ENCODE results near the gene UVRAG. TPM values are rescaled to one million over a fixed set of nuclear protein-coding genes. Genes with fewer than 3 reads are reported as not detected.
A peak's percentile ranks its signal among the peaks of the same experiment; 100 is the strongest.

UVRAG gene
- total RNA-seq, 1 donor from 2014 or later: 80.4 TPM

DNA sequence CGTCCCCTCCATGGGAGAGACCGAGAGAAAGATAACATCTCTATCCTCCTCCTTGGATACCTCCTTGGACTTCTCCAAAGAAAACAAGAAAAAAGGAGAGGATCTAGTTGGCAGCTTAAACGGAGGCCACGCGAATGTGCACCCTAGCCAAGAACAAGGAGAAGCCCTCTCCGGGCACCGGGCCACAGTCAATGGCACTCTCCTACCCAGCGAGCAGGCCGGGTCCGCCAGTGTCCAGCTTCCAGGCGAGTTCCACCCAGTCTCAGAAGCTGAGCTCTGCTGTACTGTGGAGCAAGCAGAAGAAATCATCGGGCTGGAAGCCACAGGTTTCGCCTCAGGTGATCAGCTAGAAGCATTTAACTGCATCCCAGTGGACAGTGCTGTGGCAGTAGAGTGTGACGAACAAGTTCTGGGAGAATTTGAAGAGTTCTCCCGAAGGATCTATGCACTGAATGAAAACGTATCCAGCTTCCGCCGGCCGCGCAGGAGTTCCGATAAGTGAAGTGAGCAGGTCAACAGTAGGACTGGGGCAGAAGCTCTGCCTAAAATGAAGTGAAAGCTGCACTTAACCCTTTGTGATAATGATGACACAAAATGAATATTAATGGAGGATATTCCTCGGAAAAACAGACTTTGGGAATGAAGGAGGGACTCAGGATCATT lies 326.0 kb downstream of the UVRAG start:
- no peak for DNase-seq (ENCODE audit: low spot score)

GRCh38 chr11:76141901-76142588 lies 327.0 kb downstream of the UVRAG start:
- DNase-seq (ENCODE audit: low spot score): peak; percentile 30

GRCh38 chr11:76143274-76143673 lies 328.3 kb downstream of the UVRAG start:
- DNase-seq (ENCODE audit: low spot score): peak; percentile 55

DNA sequence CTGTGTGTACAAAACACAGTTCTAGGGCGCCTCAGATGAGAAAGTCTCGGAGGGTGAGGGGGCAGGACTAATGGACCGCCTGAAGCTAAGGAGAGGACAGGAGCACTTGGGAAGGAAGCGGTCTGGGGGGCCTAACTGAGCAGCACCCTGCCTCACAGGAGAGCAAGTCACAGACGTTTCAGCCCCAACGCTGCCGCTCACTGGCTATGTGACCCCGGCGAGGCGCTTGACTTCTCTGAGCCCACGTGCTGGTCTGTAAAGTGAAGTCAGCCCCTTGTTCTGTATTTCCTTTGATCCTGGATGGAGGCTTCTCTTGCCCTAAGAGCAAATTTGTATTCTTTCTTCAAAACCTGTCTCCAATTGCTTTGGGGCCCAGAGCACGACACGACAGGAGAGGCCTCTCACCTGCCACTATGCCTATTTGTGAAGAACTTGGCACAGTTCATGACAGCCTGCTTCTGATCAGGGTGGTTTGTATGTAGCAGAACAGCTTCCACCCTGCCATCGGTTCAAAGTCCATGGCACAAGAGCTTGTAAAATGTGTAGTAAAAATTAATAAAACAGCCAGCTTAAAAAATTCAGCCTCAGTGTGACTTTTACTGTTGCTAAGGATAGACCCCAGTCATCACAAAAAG lies 332.2 kb downstream of the UVRAG start:
- peak; percentile 49 for DNase-seq (ENCODE audit: low spot score)

DNA sequence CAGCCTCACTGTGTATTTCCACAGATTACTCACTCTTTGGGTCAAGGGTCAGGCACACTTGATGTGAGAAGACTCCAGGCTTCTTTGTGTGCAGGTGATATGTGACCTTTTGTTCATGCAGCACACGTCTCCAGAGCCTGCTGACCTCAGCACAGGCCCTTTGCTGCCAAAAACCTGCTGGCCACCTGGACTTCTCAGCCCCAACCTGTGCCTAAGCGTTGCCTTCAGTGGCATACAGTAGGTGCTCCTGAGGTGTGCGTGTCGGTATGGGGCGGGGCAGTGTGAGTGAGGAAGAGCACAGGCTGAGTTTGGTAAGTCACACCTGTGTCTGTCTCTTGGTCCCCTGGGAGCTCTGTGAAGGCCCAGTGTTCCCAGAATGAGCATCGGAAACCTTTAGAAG lies 333.2 kb downstream of the UVRAG start:
- peak; percentile 60 for DNase-seq (ENCODE audit: low spot score)

- peak; percentile 77 for DNase-seq (ENCODE audit: low spot score)
These were observed 334.1 kb downstream of the UVRAG start for GRCh38 chr11:76148941-76149613.

- peak; percentile 24 for DNase-seq (ENCODE audit: low spot score)
These were observed 334.7 kb downstream of the UVRAG start for GRCh38 chr11:76149713-76150112.

DNA sequence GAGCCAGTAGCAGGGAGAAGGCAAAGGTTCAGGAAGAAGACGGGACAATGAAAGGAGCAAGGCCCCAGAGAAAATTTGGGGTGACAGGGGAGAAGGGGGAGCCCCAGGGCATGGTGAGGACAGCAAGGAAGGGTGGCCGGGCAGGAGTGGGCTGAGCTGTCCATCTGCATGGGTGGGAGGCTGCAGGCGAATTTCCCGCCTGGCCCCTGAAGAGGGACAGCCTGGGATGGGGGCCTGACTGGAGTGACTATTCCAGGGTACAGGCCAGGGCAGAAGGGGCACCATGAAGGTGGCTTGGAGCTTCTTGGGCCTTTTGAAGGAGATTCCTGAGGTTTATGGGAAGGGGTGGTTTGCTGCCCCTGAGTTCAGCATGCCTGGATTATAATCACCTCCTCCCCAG lies 335.1 kb downstream of the UVRAG start:
- DNase-seq (ENCODE audit: low spot score): peak; percentile 28

DNA sequence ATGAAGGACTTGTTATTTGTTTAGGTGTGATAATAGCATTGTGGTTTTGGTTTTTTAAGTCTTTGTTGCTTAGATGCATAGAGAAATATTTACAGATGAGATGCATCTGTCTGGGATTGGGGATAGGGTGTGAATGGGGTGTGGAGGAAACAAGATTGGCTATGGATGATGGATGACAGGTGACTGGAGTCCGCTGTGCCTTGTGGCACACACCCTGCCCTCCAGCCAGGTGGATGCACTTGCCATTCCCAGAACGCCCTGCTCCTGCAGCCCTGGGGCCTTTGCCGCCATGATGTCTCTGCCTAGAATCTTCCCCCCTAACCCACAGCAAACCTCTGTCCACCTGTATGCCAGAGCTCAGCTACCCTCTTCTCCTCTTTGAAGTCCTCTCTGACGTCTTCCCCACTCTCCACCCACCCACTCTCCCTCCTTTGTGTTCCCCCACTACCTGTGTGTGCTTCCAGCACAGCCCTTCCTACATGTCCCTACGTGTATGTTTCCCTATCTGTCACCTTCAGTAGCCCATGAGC lies 336.6 kb downstream of the UVRAG start:
- peak; percentile 77 for DNase-seq (ENCODE audit: low spot score)

DNA sequence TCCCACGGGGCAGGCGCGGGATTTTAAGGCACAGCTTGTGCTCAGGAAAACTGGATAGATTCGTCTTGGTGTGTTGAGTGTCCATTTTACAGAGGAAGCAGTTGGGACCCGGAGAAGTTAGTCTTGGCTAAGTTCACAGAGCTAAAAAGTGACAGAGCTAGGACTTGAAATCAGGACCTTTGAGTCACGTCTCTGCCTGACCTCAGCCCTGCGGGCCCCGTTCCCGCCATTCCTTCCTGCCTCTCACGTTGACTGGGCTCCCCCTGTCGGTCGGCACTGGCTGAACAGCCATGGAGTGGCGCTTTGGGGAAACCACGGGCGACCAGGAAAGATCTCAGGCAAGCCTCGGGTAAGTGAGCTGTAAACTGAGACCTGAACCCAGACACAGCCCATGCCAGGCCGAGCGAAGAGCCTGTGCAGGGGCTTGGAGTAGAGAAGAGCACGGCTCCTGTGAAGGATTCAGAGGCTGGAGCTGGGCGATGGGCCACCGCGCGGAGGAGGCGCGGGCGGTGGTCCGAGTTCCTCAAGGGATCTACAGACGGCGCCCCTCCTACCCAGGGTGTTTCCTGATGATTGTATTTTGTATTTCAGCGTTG lies 337.2 kb downstream of the UVRAG start:
- peak; percentile 96 for DNase-seq (ENCODE audit: low spot score)

DNA sequence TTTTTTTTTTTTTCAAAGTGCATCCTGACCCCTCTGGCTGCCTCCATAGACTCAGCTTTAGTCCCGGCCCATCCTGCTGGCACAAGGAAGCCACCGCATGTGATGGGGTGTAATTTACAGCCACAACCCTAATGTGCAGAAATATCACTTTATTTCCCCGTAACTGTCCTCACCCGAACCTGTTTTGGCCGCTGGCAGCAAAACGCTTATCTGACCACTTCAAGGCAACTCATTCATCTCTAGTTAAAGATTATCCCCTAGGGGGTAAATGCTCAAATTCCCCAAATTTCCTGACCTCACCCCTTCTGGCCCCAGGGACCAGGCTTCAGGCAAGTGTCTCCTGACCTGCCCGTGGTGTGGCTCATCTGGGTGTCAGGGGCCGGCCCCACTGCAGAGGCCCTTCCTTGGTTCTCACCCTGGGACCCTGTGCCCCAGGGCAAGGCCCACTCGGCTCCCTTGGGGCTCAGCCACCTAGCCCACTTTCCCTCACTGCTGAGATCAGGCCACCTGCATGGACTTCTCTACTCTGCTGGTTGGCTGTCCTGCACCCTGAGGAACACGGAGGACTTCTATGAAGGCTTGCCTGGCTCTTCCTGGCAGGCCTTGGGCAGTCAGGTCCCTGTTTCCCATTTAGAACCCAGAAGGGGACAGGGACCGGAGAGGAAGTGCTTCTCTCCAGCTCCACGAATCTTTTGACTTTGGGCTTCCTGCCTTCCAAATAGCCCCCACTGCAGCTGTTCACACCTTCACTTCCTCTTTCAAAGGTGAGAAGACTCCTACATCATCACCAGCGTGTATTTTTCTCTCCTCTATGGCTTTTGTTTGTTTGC lies 337.9 kb downstream of the UVRAG start:
- peak; percentile 71 for DNase-seq (ENCODE audit: low spot score)

DNA sequence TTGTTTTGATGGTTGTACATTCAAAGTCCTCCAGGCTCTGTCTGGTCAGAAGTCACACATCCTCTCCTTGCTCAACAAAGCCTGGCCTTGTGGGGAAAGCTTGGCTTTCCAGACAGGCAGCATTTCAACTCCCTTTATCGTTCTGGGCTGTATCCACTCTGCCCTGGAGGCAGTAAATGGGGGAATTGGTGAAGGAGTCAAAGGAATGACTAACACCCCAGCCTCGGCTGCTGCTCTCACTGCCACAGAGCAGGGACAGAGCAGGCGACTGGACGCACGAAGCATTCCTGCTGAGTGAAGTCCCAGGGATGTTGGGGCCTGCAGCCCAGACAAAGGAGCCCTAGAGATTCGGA lies 338.5 kb downstream of the UVRAG start:
- DNase-seq (ENCODE audit: low spot score): no peak

GRCh38 chr11:76155500-76156227 lies 340.7 kb downstream of the UVRAG start:
- DNase-seq (ENCODE audit: low spot score): peak; percentile 39

DNA sequence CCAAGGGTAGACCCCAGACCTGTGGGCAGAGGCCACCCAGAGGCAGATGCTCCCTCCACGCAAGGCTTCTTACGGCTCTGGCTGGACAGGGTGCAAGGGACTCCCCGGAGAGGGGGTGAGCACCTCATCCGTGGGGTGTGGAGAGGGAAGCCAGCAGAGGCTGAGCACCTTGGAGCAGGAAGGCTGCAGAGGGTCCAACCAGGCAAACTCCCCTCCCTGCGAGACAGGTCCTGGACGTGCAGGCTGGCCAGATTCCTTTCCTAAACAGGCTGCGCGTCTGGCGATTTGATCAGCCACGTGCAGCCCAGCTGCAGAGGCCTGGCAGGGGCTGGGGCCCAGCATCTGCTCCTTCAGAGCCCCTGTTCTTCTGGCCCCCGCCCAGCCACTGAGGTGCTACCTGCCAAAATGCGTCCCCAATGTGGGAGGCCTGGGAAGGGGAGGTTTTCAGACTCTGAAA lies 342.0 kb downstream of the UVRAG start:
- DNase-seq (ENCODE audit: low spot score): no peak

DNA sequence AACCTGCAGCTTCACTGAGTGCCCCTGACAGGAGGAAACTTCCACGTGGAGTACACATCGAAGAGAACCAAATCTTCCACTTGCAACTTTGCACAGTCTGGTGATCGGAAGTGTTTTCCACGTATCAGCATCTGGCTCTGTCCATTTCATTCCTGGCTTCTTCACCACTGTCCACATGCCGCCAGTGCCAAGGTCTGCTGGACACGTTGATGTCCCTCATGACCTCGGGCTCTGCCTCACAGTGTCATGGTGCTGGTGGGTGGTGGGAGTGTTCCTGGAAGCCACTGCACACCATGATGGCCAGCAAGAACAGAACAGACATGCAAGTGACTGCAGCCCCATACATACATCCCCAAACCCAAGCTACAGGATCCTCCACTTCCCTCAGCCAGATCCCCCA lies 342.9 kb downstream of the UVRAG start:
- DNase-seq (ENCODE audit: low spot score): no peak

GRCh38 chr11:76158394-76159302 lies 343.6 kb downstream of the UVRAG start:
- DNase-seq (ENCODE audit: low spot score): no peak

DNA sequence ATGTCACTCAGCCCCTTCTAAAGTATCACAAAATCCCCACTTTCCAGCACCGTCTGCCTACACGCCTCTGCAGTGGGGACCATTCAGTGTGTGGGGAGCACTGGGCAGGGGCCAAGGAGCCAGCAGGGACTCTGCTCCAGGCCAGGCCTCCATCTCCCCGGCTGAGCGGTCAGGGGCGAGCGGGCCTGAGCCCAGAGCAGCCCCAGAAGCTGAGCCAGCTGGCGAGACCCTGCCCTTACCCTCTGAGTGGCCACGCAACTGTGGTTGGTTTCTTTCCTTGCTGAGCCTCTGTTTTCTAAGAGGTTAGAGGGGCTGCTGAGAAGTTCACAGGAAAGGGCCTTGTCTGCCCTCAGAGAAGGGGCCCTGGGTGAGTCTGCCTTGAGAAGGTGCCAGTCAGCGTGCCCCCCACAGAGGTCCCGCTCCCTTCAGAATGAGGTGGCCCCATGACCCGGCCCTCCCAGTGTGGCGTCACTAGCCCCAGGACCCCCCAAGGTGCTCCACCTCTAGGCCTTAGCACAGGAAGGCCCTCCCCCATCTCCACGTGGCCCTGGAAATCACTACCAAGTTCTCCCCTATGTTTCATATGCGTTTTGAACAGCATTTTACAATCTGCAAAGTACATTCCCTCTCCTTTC lies 344.4 kb downstream of the UVRAG start:
- no peak for DNase-seq (ENCODE audit: low spot score)

Measured in mesenteric fat pad (tissue), 1 donor.